ENCODE data around the gene FFAR3.

DNA sequence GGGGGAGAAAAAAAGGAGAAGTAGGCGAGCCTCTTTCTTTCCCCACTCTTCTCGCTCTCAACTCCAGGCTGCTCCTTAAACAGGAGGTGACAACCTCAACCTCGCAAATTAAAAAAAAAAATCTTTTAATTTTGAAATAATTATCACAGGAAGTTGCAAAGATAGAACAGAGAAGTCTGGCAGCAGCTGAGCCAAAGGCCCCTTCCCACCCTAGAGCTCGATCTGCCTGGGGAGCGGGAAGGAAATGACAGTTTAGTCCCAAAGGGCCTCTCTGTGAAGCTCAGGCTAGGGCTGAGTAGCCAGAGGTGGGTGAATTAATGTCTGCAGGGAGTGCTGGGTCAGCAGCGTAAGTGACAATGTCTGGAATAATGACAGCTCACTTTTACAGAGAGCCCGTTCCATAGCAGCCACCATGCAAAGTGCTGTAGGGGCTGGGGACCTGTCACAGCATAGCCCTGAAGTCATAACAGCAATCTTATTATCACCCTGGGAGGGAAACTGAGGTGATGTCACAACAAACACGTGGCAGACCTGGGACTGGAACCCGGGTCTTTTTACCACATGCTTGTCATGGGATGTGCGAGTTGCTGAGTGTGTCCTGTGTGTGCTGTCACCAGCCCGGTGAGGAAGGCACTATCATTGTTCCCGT is 38.1 kb upstream of the FFAR3 start:
- TF ChIP-seq POLR2A (IDR thresholded peaks at IDR 0.05): no peak
- TF ChIP-seq, protein P1, sequence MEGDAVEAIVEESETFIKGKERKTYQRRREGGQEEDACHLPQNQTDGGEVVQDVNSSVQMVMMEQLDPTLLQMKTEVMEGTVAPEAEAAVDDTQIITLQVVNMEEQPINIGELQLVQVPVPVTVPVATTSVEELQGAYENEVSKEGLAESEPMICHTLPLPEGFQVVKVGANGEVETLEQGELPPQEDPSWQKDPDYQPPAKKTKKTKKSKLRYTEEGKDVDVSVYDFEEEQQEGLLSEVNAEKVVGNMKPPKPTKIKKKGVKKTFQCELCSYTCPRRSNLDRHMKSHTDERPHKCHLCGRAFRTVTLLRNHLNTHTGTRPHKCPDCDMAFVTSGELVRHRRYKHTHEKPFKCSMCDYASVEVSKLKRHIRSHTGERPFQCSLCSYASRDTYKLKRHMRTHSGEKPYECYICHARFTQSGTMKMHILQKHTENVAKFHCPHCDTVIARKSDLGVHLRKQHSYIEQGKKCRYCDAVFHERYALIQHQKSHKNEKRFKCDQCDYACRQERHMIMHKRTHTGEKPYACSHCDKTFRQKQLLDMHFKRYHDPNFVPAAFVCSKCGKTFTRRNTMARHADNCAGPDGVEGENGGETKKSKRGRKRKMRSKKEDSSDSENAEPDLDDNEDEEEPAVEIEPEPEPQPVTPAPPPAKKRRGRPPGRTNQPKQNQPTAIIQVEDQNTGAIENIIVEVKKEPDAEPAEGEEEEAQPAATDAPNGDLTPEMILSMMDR (IDR thresholded peaks at IDR 0.05): no peak
